WTC11 (cell line): ENCODE results near the gene OGFR. TPM values are rescaled to one million over a fixed set of nuclear protein-coding genes. Genes with fewer than 3 reads are reported as not detected.

ENCODE experiments used
- ATAC-seq: fragments of 200-7000 bp; cut with Tn5 transposase; 2 replicates; pipeline ENCODE4 v1.10.0; 2021; ENCODE audit warnings: mild to moderate bottlenecking, moderate library complexity
- CTCF ChIA-PET: fragments of 300-600 bp; sonication (Branson Sonifier 250); formaldehyde crosslinking; loops from one replicate; lab custom pipeline; 2021; ENCODE audit warnings: antibody characterized with exemption; lab: Charles Lee
- POLR2A ChIA-PET: fragments of 350-600 bp; sonication (Branson Sonifier 250); formaldehyde crosslinking; loops from one replicate; lab custom pipeline; 2021; ENCODE audit warnings: antibody characterized with exemption; lab: Charles Lee
- DNase-seq: peaks from one replicate; pipeline ENCODE4 v3.0.0; 2021; ENCODE audit warnings: low spot score
- H3K27ac Mint-ChIP-seq: 2 replicates; pipeline ENCODE4 v1.8.0; 2021; ENCODE audit warnings: mixed read lengths
- H3K27me3 Mint-ChIP-seq: 2 replicates; pipeline ENCODE4 v1.8.0; 2021; ENCODE audit warnings: low read depth, mild to moderate bottlenecking, moderate library complexity, mixed read lengths
- H3K36me3 Mint-ChIP-seq: 2 replicates; pipeline ENCODE4 v1.8.0; 2021; ENCODE audit warnings: mixed read lengths
- H3K4me1 Mint-ChIP-seq: 2 replicates; pipeline ENCODE4 v1.8.0; 2022; ENCODE audit warnings: mixed read lengths
- H3K4me3 Mint-ChIP-seq: 2 replicates; pipeline ENCODE4 v1.8.0; 2021; ENCODE audit warnings: mild to moderate bottlenecking, moderate library complexity, mixed read lengths
- H3K9me3 Mint-ChIP-seq: 2 replicates; pipeline ENCODE4 v1.8.0; 2021; ENCODE audit warnings: mixed read lengths
- ATF1 ChIP-seq: sonication (generic); formaldehyde crosslinking; IDR thresholded peaks from 2 replicates; pipeline ENCODE4 v1.8.1; 2023; ENCODE audit warnings: mild to moderate bottlenecking, moderate library complexity, missing genetic modification reagents
- ATF6 ChIP-seq: sonication (generic); formaldehyde crosslinking; IDR thresholded peaks from 2 replicates; pipeline ENCODE4 v1.8.1; 2023; ENCODE audit warnings: mild to moderate bottlenecking, missing genetic modification reagents
- CREM ChIP-seq: sonication (generic); formaldehyde crosslinking; IDR thresholded peaks from 2 replicates; pipeline ENCODE4 v1.8.1; 2022; ENCODE audit warnings: mild to moderate bottlenecking, missing genetic modification reagents, moderate library complexity
- CTCF ChIP-seq: fragments of 200-600 bp; IDR thresholded peaks from 2 replicates; pipeline ENCODE4 v1.8.0; 2022; ENCODE audit warnings: antibody characterized with exemption
- ETV6 ChIP-seq: sonication (generic); formaldehyde crosslinking; IDR thresholded peaks from 2 replicates; pipeline ENCODE4 v1.8.1; 2022; ENCODE audit warnings: mild to moderate bottlenecking, missing genetic modification reagents
- GTF2I ChIP-seq: fragments of 250-450 bp; sonication (Bioruptor Pico); conservative IDR thresholded peaks from 2 replicates; pipeline ENCODE4 v1.4.0; 2021; ENCODE audit warnings: mild to moderate bottlenecking
- HMGXB4 ChIP-seq: sonication (generic); formaldehyde crosslinking; IDR thresholded peaks from 2 replicates; pipeline ENCODE4 v1.8.1; 2023; ENCODE audit warnings: mild to moderate bottlenecking, moderate library complexity, missing genetic modification reagents
- MXD4 ChIP-seq: fragments of 250-450 bp; sonication (Bioruptor Pico); IDR thresholded peaks from 2 replicates; pipeline ENCODE4 v1.8.0; 2021; ENCODE audit warnings: mild to moderate bottlenecking, moderate library complexity, borderline replicate concordance
- MYBL2 ChIP-seq: sonication (generic); formaldehyde crosslinking; IDR thresholded peaks from 2 replicates; pipeline ENCODE4 v1.8.1; 2023; ENCODE audit warnings: mild to moderate bottlenecking, moderate library complexity, missing genetic modification reagents
- NFYB ChIP-seq: sonication (generic); formaldehyde crosslinking; conservative IDR thresholded peaks from 2 replicates; pipeline ENCODE4 v1.8.0; 2022; ENCODE audit warnings: low read depth, missing genetic modification reagents
- SP1 ChIP-seq: sonication (generic); formaldehyde crosslinking; conservative IDR thresholded peaks from 2 replicates; pipeline ENCODE4 v1.8.1; 2022; ENCODE audit warnings: missing genetic modification reagents
- TCF7 ChIP-seq: sonication (generic); formaldehyde crosslinking; IDR thresholded peaks from 2 replicates; pipeline ENCODE4 v1.8.0; 2022; ENCODE audit warnings: mild to moderate bottlenecking, low read depth, missing genetic modification reagents, moderate library complexity
- USF2 ChIP-seq: sonication (generic); formaldehyde crosslinking; IDR thresholded peaks from 2 replicates; pipeline ENCODE4 v1.8.1; 2023; ENCODE audit warnings: mild to moderate bottlenecking, missing genetic modification reagents, moderate library complexity
- ZNF121 ChIP-seq: sonication (generic); formaldehyde crosslinking; IDR thresholded peaks from 2 replicates; pipeline ENCODE4 v1.8.0; 2023; ENCODE audit warnings: missing genetic modification reagents
- ZNF138 ChIP-seq: sonication (generic); formaldehyde crosslinking; conservative IDR thresholded peaks from 2 replicates; pipeline ENCODE4 v1.8.1; 2022; ENCODE audit warnings: mild to moderate bottlenecking, moderate library complexity, missing genetic modification reagents
- ZNF219 ChIP-seq: sonication (generic); formaldehyde crosslinking; IDR thresholded peaks from 2 replicates; pipeline ENCODE4 v1.8.0; 2023; ENCODE audit warnings: missing genetic modification reagents, mild to moderate bottlenecking, borderline replicate concordance
- ZNF232 ChIP-seq: sonication (generic); formaldehyde crosslinking; IDR thresholded peaks from 2 replicates; pipeline ENCODE4 v1.8.0; 2022; ENCODE audit warnings: mild to moderate bottlenecking, missing genetic modification reagents
- ZNF416 ChIP-seq: fragments of 250-450 bp; sonication (Bioruptor Pico); IDR thresholded peaks from 2 replicates; pipeline ENCODE4 v1.9.0; 2021; ENCODE audit warnings: mild to moderate bottlenecking, inconsistent platforms
- ZNF425 ChIP-seq: fragments of 250-450 bp; sonication (Bioruptor Pico); conservative IDR thresholded peaks from 2 replicates; pipeline ENCODE4 v1.9.0; 2021; ENCODE audit warnings: mild to moderate bottlenecking
- ZNF671 ChIP-seq: fragments of 250-450 bp; sonication (Bioruptor Pico); IDR thresholded peaks from 2 replicates; pipeline ENCODE4 v1.8.0; 2021; ENCODE audit warnings: mild to moderate bottlenecking
- total RNA-seq: library from RNA; stranded (reverse); gene quantifications from 3 replicates; pipeline ENCODE4 v1.2.3, GENCODE V29; 2021
- TF ChIP-seq, protein P1 (sequence below): sonication (generic); formaldehyde crosslinking; IDR thresholded peaks from 2 replicates; pipeline ENCODE4 v1.8.1; 2022; ENCODE audit warnings: mild to moderate bottlenecking, moderate library complexity, missing genetic modification reagents
- TF ChIP-seq, protein P2 (sequence below): sonication (generic); formaldehyde crosslinking; IDR thresholded peaks from 2 replicates; pipeline ENCODE4 v1.8.0; 2022; ENCODE audit warnings: mild to moderate bottlenecking, missing genetic modification reagents

OGFR gene
- total RNA-seq, 1 experiment from 2014 or later, result 43.3 TPM

DNA sequence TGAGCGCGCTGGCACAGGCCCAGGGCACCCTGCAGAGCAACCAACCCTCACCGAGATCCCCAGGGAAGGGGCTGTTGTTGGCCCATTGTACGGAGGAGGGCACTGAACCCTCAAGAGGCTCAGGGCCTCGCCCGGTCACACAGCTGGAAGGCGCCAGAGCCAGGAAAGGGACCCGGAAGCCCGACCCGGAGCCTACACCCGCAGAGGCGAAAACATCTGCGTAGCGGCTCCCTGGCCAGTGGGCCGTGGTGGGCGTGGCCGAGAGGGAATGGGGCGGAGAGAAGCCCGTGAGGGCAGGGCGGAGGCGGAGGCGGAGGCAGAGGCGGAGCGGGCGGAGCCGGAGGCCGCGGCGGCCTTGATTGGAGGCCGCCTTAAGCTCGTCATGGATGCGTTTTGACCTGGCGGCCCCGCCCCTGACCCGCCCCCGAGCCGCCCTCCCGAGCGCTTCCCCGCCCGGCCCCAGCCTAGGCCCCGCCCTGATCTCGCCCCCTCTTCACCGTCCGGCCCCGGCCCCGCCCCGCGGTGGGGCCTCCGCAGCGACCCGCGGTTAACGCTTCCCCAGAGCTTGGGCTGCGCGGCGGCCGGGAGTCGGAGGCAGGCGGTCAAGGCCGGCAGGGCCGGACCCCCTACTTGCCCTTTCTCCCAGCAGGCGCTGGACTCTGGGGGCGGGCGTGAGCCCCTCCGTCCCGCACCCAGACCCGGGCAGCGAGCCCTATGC lies 10.5 kb upstream of the OGFR start (continued):
- TF ChIP-seq ZNF425 (CRISPR knock-in tag), result no peak
- 0 out of 2 replicates have a peak, but pooled peaks have one; percentile 55 for TF ChIP-seq CREM (CRISPR knock-in tag)
- no peak for TF ChIP-seq TCF7 (CRISPR knock-in tag)
- TF ChIP-seq MYBL2 (CRISPR knock-in tag), result 0 out of 2 replicates have a peak, but pooled peaks have one; percentile 50
- no peak for TF ChIP-seq ATF6
- TF ChIP-seq ZNF416 (CRISPR knock-in tag), result no peak
- TF ChIP-seq ZNF138, result no peak
- TF ChIP-seq USF2, result peak; percentile 2; the same call in 1 of the 2 replicates
- no peak for TF ChIP-seq CTCF
- TF ChIP-seq HMGXB4 (CRISPR knock-in tag), result peak; percentile 42; the same call in 1 of the 2 replicates
- TF ChIP-seq ETV6 (CRISPR knock-in tag), result no peak
- TF ChIP-seq SP1, result peak; percentile 100
- TF ChIP-seq ATF1 (CRISPR knock-in tag), result no peak
- TF ChIP-seq NFYB (CRISPR knock-in tag), result peak; percentile 38

GRCh38 chr20:62795023-62795761 lies 9.4 kb upstream of the OGFR start:
- ChIA-PET POLR2A (no interaction called here), CTCF (interaction anchor here (1.0 to 3.1 kb wide), 14 partner anchors 13 to 295 kb away, joined by 3 to 16 read pairs (median 4); partner anchors contain the start of genes COL9A3 and SLCO4A1)
- Mint-ChIP-seq H3K27me3 (peaks cover 19% of the 10 kb centered on the region), H3K27ac (no peak overlapping the region), H3K4me1 (peaks cover 16% of the 10 kb centered on the region), H3K36me3 (peaks cover 22% of the 10 kb centered on the region), H3K4me3 (peak overlapping the region; percentile 79), H3K9me3 (no peaks in the 10 kb centered on the region)
- peak; percentile 31; the same call in 1 of the 2 replicates for TF ChIP-seq ZNF219 (CRISPR knock-in tag)
- TF ChIP-seq, protein P1, sequence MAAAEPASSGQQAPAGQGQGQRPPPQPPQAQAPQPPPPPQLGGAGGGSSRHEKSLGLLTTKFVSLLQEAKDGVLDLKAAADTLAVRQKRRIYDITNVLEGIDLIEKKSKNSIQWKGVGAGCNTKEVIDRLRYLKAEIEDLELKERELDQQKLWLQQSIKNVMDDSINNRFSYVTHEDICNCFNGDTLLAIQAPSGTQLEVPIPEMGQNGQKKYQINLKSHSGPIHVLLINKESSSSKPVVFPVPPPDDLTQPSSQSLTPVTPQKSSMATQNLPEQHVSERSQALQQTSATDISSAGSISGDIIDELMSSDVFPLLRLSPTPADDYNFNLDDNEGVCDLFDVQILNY (CRISPR knock-in tag), result 0 out of 2 replicates have a peak, but pooled peaks have one; percentile 30
- no peak for TF ChIP-seq ZNF671 (CRISPR knock-in tag)
- TF ChIP-seq ZNF232 (CRISPR knock-in tag), result no peak
- 0 out of 2 replicates have a peak, but pooled peaks have one; percentile 18 for TF ChIP-seq SP1
- TF ChIP-seq NFYB (CRISPR knock-in tag), result no peak
- TF ChIP-seq, protein P2, sequence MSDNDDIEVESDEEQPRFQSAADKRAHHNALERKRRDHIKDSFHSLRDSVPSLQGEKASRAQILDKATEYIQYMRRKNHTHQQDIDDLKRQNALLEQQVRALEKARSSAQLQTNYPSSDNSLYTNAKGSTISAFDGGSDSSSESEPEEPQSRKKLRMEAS (CRISPR knock-in tag), result peak; percentile 67; the same call in 1 of the 2 replicates
- no peak for TF ChIP-seq MXD4 (CRISPR knock-in tag)
- peak; percentile 71; the same call in 1 of the 2 replicates for TF ChIP-seq GTF2I (CRISPR knock-in tag)
- TF ChIP-seq ZNF121 (CRISPR knock-in tag), result peak; percentile 96
- TF ChIP-seq ETV6 (CRISPR knock-in tag), result peak; percentile 34; the same call in 1 of the 2 replicates
- DNase-seq (peak; percentile 68), ATAC-seq (no peak)
